ENCODE data around the gene ANKIB1. TPM values are rescaled to one million over a fixed set of nuclear protein-coding genes. Genes with fewer than 3 reads are reported as not detected.
A peak's percentile ranks its signal among the peaks of the same experiment; 100 is the strongest.

ANKIB1 gene
- total and polyA plus RNA-seq, 4 donors = 42.2 to 81.6 (median 67.4) TPM

- Histone ChIP-seq H3K27me3 (ENCODE audit: control insufficient read depth, insufficient read depth, low read length) (no peaks in the 10 kb centered on the region), H3K36me3 (ENCODE audit: control insufficient read depth, insufficient read depth, low read length) (no peaks in the 10 kb centered on the region), H3K4me1 (ENCODE audit: control insufficient read depth, insufficient read depth, low read length) (peaks cover 3% of the 10 kb centered on the region), H3K27ac (ENCODE audit: low read depth, low read length) (no peak overlapping the region), H3K4me3 (ENCODE audit: low read depth, low read length) (no peak overlapping the region), H3K9me3 (ENCODE audit: control insufficient read depth, insufficient read depth, low read length) (peaks cover under 1% of the 10 kb centered on the region)
- no CpG with 5 or more reads among the region's 1 CpG for WGBS (ENCODE audit: insufficient coverage)
- peak in 1 of 6 donors; percentile 27 for DNase-seq (ENCODE audit: low read depth in 4 of 6, low spot score in 6 of 6)
Measured at GRCh38 chr7:92282930-92283329, 37.2 kb downstream of the ANKIB1 start.

- H3K9me3 ChIP-seq (ENCODE audit: control insufficient read depth, insufficient read depth, low read length) = peaks cover 4% of the 10 kb centered on the region
- H3K4me1 ChIP-seq (ENCODE audit: control insufficient read depth, insufficient read depth, low read length) = no peaks in the 10 kb centered on the region
- 80% methylated on average over 1 of the region's 2 CpGs for WGBS (ENCODE audit: insufficient coverage)
- no peak overlapping the region for H3K27ac ChIP-seq (ENCODE audit: low read depth, low read length)
- no peak for DNase-seq (ENCODE audit: low read depth in 4 of 6, low spot score in 6 of 6)
- no peaks in the 10 kb centered on the region for H3K27me3 ChIP-seq (ENCODE audit: control insufficient read depth, insufficient read depth, low read length)
- H3K4me3 ChIP-seq (ENCODE audit: low read depth, low read length) = no peak overlapping the region
- H3K36me3 ChIP-seq (ENCODE audit: control insufficient read depth, insufficient read depth, low read length) = no peaks in the 10 kb centered on the region
Measured at GRCh38 chr7:92289321-92289720, 43.5 kb downstream of the ANKIB1 start.

DNA sequence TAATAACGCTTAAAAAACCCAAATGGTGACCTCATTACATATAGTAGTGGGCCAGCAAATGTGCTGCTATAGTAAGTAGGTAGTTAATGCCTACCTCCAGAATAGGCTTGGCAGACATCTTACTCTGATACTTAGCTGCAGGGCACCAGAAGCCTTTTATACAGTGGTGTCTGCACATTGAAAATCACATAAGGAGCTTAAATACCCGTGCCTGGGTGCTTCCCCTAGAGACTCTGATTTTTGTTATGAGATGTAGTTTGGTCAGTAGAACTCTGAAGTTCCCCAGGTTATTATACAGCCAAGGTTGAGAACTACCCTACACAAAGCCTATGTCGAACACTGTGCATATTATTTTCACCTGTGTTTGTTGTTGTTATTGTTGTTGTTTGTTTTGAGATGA, 47.2 kb downstream of the ANKIB1 start:
- no peaks in the 10 kb centered on the region for H3K27me3 ChIP-seq (ENCODE audit: control insufficient read depth, insufficient read depth, low read length)
- H3K36me3 ChIP-seq (ENCODE audit: control insufficient read depth, insufficient read depth, low read length) = peaks cover 3% of the 10 kb centered on the region
- no peak overlapping the region for H3K4me3 ChIP-seq (ENCODE audit: low read depth, low read length)
- DNase-seq (ENCODE audit: low read depth in 4 of 6, low spot score in 6 of 6) = no peak
- WGBS (ENCODE audit: insufficient coverage) = 40% methylated on average over 1 of the region's 3 CpGs
- peaks cover 2% of the 10 kb centered on the region for H3K9me3 ChIP-seq (ENCODE audit: control insufficient read depth, insufficient read depth, low read length)
- no peak overlapping the region for H3K27ac ChIP-seq (ENCODE audit: low read depth, low read length)
- no peaks in the 10 kb centered on the region for H3K4me1 ChIP-seq (ENCODE audit: control insufficient read depth, insufficient read depth, low read length)

DNA sequence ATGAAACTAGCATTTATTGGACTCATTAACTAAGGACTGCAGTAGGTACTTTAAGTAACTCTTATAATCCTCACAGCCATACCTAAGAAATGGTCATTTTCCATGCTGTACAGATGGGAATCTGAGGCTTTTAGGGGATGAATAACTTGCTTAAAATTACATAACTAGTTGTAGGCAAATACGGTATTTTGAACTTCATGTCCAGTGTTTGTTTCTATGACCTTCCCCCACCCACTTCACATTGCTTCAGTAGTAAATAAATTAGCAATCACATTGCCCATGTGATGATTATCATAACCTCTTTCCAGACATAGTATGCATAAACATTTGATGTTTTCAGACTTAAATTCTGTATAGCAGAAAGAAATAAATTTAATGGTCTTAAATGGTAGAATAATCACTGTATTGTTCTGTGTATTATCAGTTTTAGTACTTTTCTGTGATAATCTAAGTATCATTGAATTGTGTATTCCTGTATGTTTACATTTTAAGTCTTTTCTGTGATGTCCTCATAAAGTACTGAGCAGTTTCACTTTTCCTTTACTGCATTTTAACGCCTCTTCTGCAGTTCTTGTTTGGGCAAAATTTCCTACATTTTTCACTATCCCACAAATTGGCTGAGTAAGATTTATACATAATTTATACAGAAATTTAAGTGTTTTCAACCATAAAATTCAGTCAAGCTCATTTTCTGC, 48.3 kb downstream of the ANKIB1 start:
- Histone ChIP-seq H3K4me3 (ENCODE audit: low read depth, low read length) (no peak overlapping the region), H3K9me3 (ENCODE audit: control insufficient read depth, insufficient read depth, low read length) (no peaks in the 10 kb centered on the region), H3K27ac (ENCODE audit: low read depth, low read length) (no peak overlapping the region), H3K27me3 (ENCODE audit: control insufficient read depth, insufficient read depth, low read length) (no peaks in the 10 kb centered on the region), H3K4me1 (ENCODE audit: control insufficient read depth, insufficient read depth, low read length) (no peaks in the 10 kb centered on the region), H3K36me3 (ENCODE audit: control insufficient read depth, insufficient read depth, low read length) (peaks cover 3% of the 10 kb centered on the region)
- no peak for DNase-seq (ENCODE audit: low read depth in 4 of 6, low spot score in 6 of 6)
- WGBS (ENCODE audit: insufficient coverage) = no CpG with 5 or more reads among the region's 2 CpGs

- Histone ChIP-seq H3K4me1 (ENCODE audit: control insufficient read depth, insufficient read depth, low read length) (no peaks in the 10 kb centered on the region), H3K36me3 (ENCODE audit: control insufficient read depth, insufficient read depth, low read length) (peaks cover 3% of the 10 kb centered on the region), H3K27me3 (ENCODE audit: control insufficient read depth, insufficient read depth, low read length) (no peaks in the 10 kb centered on the region), H3K27ac (ENCODE audit: low read depth, low read length) (no peak overlapping the region), H3K4me3 (ENCODE audit: low read depth, low read length) (no peak overlapping the region), H3K9me3 (ENCODE audit: control insufficient read depth, insufficient read depth, low read length) (no peaks in the 10 kb centered on the region)
- DNase-seq (ENCODE audit: low read depth in 4 of 6, low spot score in 6 of 6) = peak in 1 of 6 donors; percentile 36
- WGBS (ENCODE audit: insufficient coverage) = no CpG with 5 or more reads among the region's 1 CpG
Measured at GRCh38 chr7:92295391-92295790, 49.6 kb downstream of the ANKIB1 start.

DNA sequence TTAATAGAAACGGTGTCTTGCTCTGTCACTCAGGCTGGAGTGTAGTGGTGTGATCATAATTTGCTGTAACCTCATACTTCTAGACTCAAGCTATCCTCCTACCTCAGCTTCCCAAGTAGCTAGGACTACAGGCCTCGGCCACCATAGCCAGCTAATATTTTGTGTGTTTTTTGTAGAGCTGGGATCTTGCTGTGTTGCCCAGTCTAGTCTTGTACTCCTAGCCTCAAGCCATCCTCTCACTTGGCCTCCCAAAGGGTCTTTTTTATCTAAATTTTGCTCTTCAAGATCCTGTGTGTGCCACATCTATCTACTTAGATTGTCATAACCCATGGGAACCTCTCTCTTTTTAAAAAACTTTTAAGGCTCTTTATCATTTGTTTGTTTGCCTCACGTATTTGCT, 50.5 kb downstream of the ANKIB1 start:
- Histone ChIP-seq H3K27ac (ENCODE audit: low read depth, low read length) (no peak overlapping the region), H3K9me3 (ENCODE audit: control insufficient read depth, insufficient read depth, low read length) (no peaks in the 10 kb centered on the region)

GRCh38 chr7:92296880-92297445, 51.2 kb downstream of the ANKIB1 start:
- 80% methylated on average over 2 of the region's 3 CpGs for WGBS (ENCODE audit: insufficient coverage)
- DNase-seq (ENCODE audit: low read depth in 4 of 6, low spot score in 6 of 6) = peak in 1 of 6 donors; percentile 72
- no peaks in the 10 kb centered on the region for H3K9me3 ChIP-seq (ENCODE audit: control insufficient read depth, insufficient read depth, low read length)
- H3K4me3 ChIP-seq (ENCODE audit: low read depth, low read length) = no peak overlapping the region
- H3K27ac ChIP-seq (ENCODE audit: low read depth, low read length) = no peak overlapping the region
- H3K27me3 ChIP-seq (ENCODE audit: control insufficient read depth, insufficient read depth, low read length) = no peaks in the 10 kb centered on the region
- H3K36me3 ChIP-seq (ENCODE audit: control insufficient read depth, insufficient read depth, low read length) = peaks cover 3% of the 10 kb centered on the region
- H3K4me1 ChIP-seq (ENCODE audit: control insufficient read depth, insufficient read depth, low read length) = no peaks in the 10 kb centered on the region

More for the DNA sequence above, 50.5 kb downstream of the ANKIB1 start:
- no peaks in the 10 kb centered on the region for H3K4me1 ChIP-seq (ENCODE audit: control insufficient read depth, insufficient read depth, low read length)
- H3K27me3 ChIP-seq (ENCODE audit: control insufficient read depth, insufficient read depth, low read length) = no peaks in the 10 kb centered on the region
- peaks cover 3% of the 10 kb centered on the region for H3K36me3 ChIP-seq (ENCODE audit: control insufficient read depth, insufficient read depth, low read length)
- no peak for DNase-seq (ENCODE audit: low read depth in 4 of 6, low spot score in 6 of 6)
- WGBS (ENCODE audit: insufficient coverage) = no CpG with 5 or more reads among the region's 3 CpGs
- no peak overlapping the region for H3K4me3 ChIP-seq (ENCODE audit: low read depth, low read length)

DNA sequence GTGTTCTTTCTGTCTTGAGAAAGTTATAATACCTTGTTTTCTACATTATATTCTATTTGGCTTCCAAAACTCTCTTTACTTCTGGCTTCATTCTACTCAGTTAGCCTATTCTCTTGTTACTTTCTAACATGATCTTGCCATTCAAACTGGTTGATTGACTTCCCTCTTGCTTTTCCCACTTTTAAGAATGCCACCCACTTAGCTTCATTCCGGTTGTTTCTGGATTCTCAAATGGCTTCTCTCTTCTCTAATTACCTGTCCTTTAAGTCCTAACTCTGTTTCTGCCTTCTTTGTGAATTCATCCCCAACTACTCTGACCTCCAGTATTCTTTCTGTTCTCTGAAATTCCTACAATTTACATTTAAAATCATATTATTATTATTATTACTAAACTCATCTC, 52.0 kb downstream of the ANKIB1 start:
- no peak for DNase-seq (ENCODE audit: low read depth in 4 of 6, low spot score in 6 of 6)
- peaks cover 3% of the 10 kb centered on the region for H3K36me3 ChIP-seq (ENCODE audit: control insufficient read depth, insufficient read depth, low read length)
- no peak overlapping the region for H3K4me3 ChIP-seq (ENCODE audit: low read depth, low read length)
- H3K9me3 ChIP-seq (ENCODE audit: control insufficient read depth, insufficient read depth, low read length) = no peaks in the 10 kb centered on the region
- whole genome bisulfite sequencing (ENCODE audit: insufficient coverage) = 80% methylated on average over 1 of the region's 1 CpG
- H3K27me3 ChIP-seq (ENCODE audit: control insufficient read depth, insufficient read depth, low read length) = no peaks in the 10 kb centered on the region
- no peaks in the 10 kb centered on the region for H3K4me1 ChIP-seq (ENCODE audit: control insufficient read depth, insufficient read depth, low read length)
- H3K27ac ChIP-seq (ENCODE audit: low read depth, low read length) = no peak overlapping the region

DNA sequence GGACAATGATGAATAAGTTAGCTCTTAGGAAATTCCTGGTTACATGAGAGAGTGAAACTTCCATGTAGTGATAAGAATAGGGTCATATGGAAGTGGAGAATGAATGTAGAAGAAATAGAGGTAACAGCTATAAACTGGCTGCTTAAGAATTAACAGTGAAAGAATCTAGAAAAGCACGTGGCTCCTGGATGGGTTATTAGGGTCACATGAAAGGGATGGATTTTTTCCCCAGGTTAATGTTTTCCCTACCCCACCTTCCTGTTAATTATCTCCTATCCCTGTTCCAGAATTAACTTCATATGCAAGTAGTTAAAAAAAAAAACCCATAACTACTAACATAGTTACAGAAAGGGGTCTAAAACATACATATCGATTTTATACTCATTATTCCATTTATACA, 58.0 kb downstream of the ANKIB1 start:
- Histone ChIP-seq H3K4me1 (ENCODE audit: control insufficient read depth, insufficient read depth, low read length) (no peaks in the 10 kb centered on the region), H3K4me3 (ENCODE audit: low read depth, low read length) (no peak overlapping the region), H3K27me3 (ENCODE audit: control insufficient read depth, insufficient read depth, low read length) (no peaks in the 10 kb centered on the region), H3K36me3 (ENCODE audit: control insufficient read depth, insufficient read depth, low read length) (no peaks in the 10 kb centered on the region), H3K9me3 (ENCODE audit: control insufficient read depth, insufficient read depth, low read length) (no peaks in the 10 kb centered on the region), H3K27ac (ENCODE audit: low read depth, low read length) (no peak overlapping the region)
- no peak for DNase-seq (ENCODE audit: low read depth in 4 of 6, low spot score in 6 of 6)
- WGBS (ENCODE audit: insufficient coverage) = no CpG with 5 or more reads among the region's 2 CpGs

DNA sequence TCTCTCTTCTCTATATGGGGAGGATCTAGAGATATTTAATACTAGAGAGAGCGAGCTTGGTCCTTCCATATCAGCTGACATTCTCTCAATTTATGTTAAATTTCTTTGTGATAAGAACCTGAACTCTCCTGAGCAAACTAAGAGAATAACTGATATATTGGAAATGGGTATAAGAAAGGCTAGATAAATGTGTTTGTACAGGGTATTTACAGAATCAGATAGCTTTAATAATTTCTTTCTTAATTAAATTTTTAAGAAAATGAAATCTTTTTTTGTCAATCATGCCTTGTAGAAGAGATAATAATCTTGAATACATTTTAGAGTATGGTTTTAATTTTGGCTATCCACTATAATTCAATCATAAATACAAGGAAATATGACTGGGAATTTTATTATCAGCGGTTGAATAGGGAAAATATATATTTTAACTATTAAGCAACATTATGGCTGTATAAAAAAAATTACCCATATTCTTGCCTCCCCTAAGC, 58.7 kb downstream of the ANKIB1 start:
- H3K27me3 ChIP-seq (ENCODE audit: control insufficient read depth, insufficient read depth, low read length) = no peaks in the 10 kb centered on the region
- no peaks in the 10 kb centered on the region for H3K36me3 ChIP-seq (ENCODE audit: control insufficient read depth, insufficient read depth, low read length)
- WGBS (ENCODE audit: insufficient coverage) = no CpG with 5 or more reads among the region's 2 CpGs
- DNase-seq (ENCODE audit: low read depth in 4 of 6, low spot score in 6 of 6) = no peak
- H3K27ac ChIP-seq (ENCODE audit: low read depth, low read length) = no peak overlapping the region
- H3K4me1 ChIP-seq (ENCODE audit: control insufficient read depth, insufficient read depth, low read length) = no peaks in the 10 kb centered on the region
- H3K4me3 ChIP-seq (ENCODE audit: low read depth, low read length) = no peak overlapping the region
- no peaks in the 10 kb centered on the region for H3K9me3 ChIP-seq (ENCODE audit: control insufficient read depth, insufficient read depth, low read length)

Measured in spinal cord (tissue), 10 donors.